Naive thymus-derived CD4-positive, alpha-beta T cell (primary cell): ENCODE measurements around the gene USP5. TPM values are rescaled to one million over a fixed set of nuclear protein-coding genes. Genes with fewer than 3 reads are reported as not detected.
A peak's percentile ranks its signal among the peaks of the same experiment; 100 is the strongest.
"Not testable (repeated sequence)": the region's sequence is repeated elsewhere in the genome, so short reads cannot be mapped to it uniquely, and the experiment has no call there.

Source experiments
- ATAC-seq: fragments of 150-1000 bp; cut with Tn5 transposase; 2 replicates; pipeline ENCODE4 v1.10.0; 2021; ENCODE audit warnings: mild to moderate bottlenecking, moderate library complexity
- CTCF ChIA-PET: fragments of 350-600 bp; sonication (Branson Sonifier 250); formaldehyde crosslinking; loops from one replicate; lab custom pipeline; 2021; ENCODE audit warnings: antibody characterized with exemption; lab: Charles Lee
- POLR2A ChIA-PET: fragments of 350-600 bp; sonication (Branson Sonifier 250); formaldehyde crosslinking; loops from one replicate; lab custom pipeline; 2021; ENCODE audit warnings: antibody characterized with exemption, inconsistent platforms; lab: Charles Lee
- DNase-seq, 9 donors: peaks; one replicate each; pipeline versions ENCODE4 v3.0.0 to v3.0.0-alpha.2; 2020 to 2022; ENCODE audit warnings: mixed read lengths in 1 of 9
- H3K27ac ChIP-seq: one replicate; pipeline ENCODE4 v1.7.0; 2013; ENCODE audit warnings: mild to moderate bottlenecking, low read depth, low read length, moderate library complexity
- H3K27me3 ChIP-seq, 2 donors: one replicate each; pipeline ENCODE4 v1.7.0; 2013; ENCODE audit warnings: low read length in 2 of 2, mild to moderate bottlenecking in 2 of 2, moderate library complexity in 2 of 2; ENCODE audit not compliant: control insufficient read depth in 2 of 2, insufficient read depth in 2 of 2
- H3K36me3 ChIP-seq, 3 experiments: 1 replicate in 2 of 3; 2 replicates in 1 of 3; pipeline ENCODE4 v1.7.0; 2013; ENCODE audit warnings: low read length in 3 of 3, mild to moderate bottlenecking in 3 of 3, moderate library complexity in 1 of 3; ENCODE audit not compliant: insufficient read depth in 3 of 3, control insufficient read depth in 2 of 3
- H3K4me1 ChIP-seq, 2 donors: one replicate each; pipeline ENCODE4 v1.7.0; 2013; ENCODE audit warnings: low read length in 2 of 2, mild to moderate bottlenecking in 2 of 2, moderate library complexity in 1 of 2; ENCODE audit not compliant: control insufficient read depth in 2 of 2, insufficient read depth in 2 of 2
- H3K4me3 ChIP-seq: 2 replicates; pipeline ENCODE4 v1.7.0; 2013; ENCODE audit warnings: mild to moderate bottlenecking, low read length
- H3K9me3 ChIP-seq, 3 experiments: 1 replicate in 2 of 3; 2 replicates in 1 of 3; pipeline ENCODE4 v1.7.0; 2013; ENCODE audit warnings: low read length in 3 of 3; ENCODE audit not compliant: control insufficient read depth in 2 of 3
- H3K27ac Mint-ChIP-seq, 9 donors: one replicate each; pipeline ENCODE4 v1.8.0; 2020 to 2022; ENCODE audit warnings: mixed read lengths in 9 of 9, mild to moderate bottlenecking in 8 of 9, moderate library complexity in 5 of 9, inconsistent platforms in 2 of 9
- H3K27me3 Mint-ChIP-seq, 5 donors: one replicate each; pipeline ENCODE4 v1.8.0; 2021 to 2022; ENCODE audit warnings: mixed read lengths in 5 of 5, mild to moderate bottlenecking in 1 of 5
- H3K36me3 Mint-ChIP-seq, 5 donors: one replicate each; pipeline ENCODE4 v1.8.0; 2020 to 2022; ENCODE audit warnings: mixed read lengths in 5 of 5, mild to moderate bottlenecking in 3 of 5, inconsistent platforms in 1 of 5
- H3K4me1 Mint-ChIP-seq, 7 donors: one replicate each; pipeline ENCODE4 v1.8.0; 2020 to 2022; ENCODE audit warnings: mixed read lengths in 7 of 7, mild to moderate bottlenecking in 3 of 7, inconsistent platforms in 1 of 7
- H3K4me3 Mint-ChIP-seq, 10 donors: one replicate each; pipeline ENCODE4 v1.8.0; 2020 to 2022; ENCODE audit warnings: mild to moderate bottlenecking in 10 of 10, mixed read lengths in 10 of 10, moderate library complexity in 6 of 10, inconsistent platforms in 2 of 10
- H3K9me3 Mint-ChIP-seq, 11 donors: one replicate each; pipeline ENCODE4 v1.8.0; 2020 to 2022; ENCODE audit warnings: mixed read lengths in 11 of 11, mild to moderate bottlenecking in 4 of 11, inconsistent platforms in 1 of 11, moderate library complexity in 1 of 11
- intact Hi-C, 2 donors: fragments of 100-400 bp; cut with micrococcal nuclease; formaldehyde crosslinking; loops; one replicate each; pipeline ENCODE4 v1.15.1; 2023
- polyA plus RNA-seq, 2 donors: library from polyadenylated mRNA; unstranded; fragments of 300-500 nt; fragmentation: Illumina TruSeq; gene quantifications; one replicate each; pipeline ENCODE4 v1.2.3, GENCODE V29; 2021
- total RNA-seq, 6 experiments: library from RNA in 5 of 6; stranded (reverse) in 5 of 6; gene quantifications; 1 replicate in 5 of 6; 2 replicates in 1 of 6; pipeline ENCODE4 v1.2.3 and lab custom pipeline; 2021 to 2026

USP5 gene
- total and polyA plus RNA-seq, 7 experiments from 2014 or later = 51.9 to 134 (median 71.1) TPM

DNA sequence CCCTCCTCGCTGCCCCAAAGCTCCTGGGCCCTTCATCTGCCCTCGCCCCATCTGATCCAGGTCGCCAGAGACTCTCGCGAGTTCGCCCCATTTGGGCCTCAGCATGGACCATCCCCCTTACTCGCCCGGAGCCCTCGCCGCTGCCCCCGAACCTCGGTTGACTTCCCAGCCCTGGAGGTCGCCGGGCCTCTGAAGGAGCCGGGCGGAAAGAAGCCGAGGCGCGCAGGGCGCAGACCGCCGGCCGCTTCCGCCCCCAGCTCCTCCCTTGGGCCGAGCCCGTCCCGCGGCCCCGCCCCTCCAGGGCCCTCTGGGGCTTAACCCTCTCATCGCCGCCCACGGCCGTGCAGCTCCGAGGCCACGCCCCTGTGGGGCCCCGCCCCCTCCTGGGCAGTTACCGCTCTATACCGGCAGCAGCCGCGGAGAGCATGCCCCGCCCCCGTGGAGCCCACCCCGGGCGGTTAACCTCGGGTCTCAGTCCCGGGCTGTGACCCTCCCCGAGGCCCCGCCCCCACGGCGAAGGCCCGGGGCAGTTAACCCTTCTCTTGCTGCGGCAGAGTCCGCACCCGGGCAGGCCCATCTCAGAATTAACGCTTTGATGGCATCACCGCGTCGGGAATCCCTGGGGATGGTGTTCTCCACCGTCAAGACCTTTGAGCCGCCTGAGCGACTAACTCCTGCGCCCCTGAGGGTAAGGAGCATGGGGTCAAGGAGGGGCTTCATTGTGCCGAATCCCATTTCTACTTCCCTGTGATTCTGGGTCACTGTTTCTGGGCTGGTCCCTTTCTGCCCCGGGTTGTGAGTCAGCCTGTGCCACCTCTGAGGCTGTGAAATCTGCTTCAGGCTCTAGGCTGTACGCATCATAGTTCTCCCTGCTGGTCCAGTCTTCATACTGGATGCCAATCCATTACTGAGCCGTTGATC is 21.4 kb downstream of the USP5 start, which contains the start of gene SPSB2:
TSS of gene SPSB2 (minus strand) at position 210 of the 921 bp plus-strand sequence. CDS start 402 bp downstream, outside the sequence.
- peak within 1 kb of the TSS; percentile 98 for H3K4me3 ChIP-seq
- ATAC-seq = peak; percentile 97
- peaks cover 0 to 42% (median 3%) of the 10 kb centered on the region in 5 donors for H3K36me3 Mint-ChIP-seq
- H3K9me3 ChIP-seq = no peaks in the 10 kb centered on the region
- peak; percentile 96 to 100 (median 98) for DNase-seq
- no peaks in the 10 kb centered on the region for H3K27me3 Mint-ChIP-seq
- H3K36me3 ChIP-seq = peaks cover 3 to 27% (median 6%) of the 10 kb centered on the region in 3 experiments
- H3K4me1 ChIP-seq = peaks cover 32 to 34% of the 10 kb centered on the region in 2 donors
- peak within 1 kb of the TSS; percentile 87 to 95 (median 91) for H3K4me3 Mint-ChIP-seq
- CTCF ChIA-PET = interaction anchor here (0.7 to 6.9 kb wide), 31 partner anchors 9 to 240 kb away, joined by 3 to 45 read pairs (median 4); partner anchors contain the start of genes C12orf57, C1RL, CDCA3 and LRRC23
- peaks cover 34 to 58% (median 47%) of the 10 kb centered on the region in 7 donors for H3K4me1 Mint-ChIP-seq
- intact Hi-C loops = loop anchor here (1.0 to 5.0 kb wide), 21 partner anchors 18 to 1824 kb away; partner anchors contain the start of genes EMG1 (in 2 of the 2), ENO2 (in 2 of the 2), LPCAT3 (in 2 of the 2) and LRRC23 (in 2 of the 2)
- no peaks in the 10 kb centered on the region for H3K27me3 ChIP-seq
- H3K9me3 Mint-ChIP-seq = no peaks in the 10 kb centered on the region
- H3K27ac Mint-ChIP-seq = peak within 1 kb of the TSS; percentile 79 to 94 (median 88)
- H3K27ac ChIP-seq = peak within 1 kb of the TSS; percentile 77
- POLR2A ChIA-PET = interaction anchor here (0.7 to 4.6 kb wide), 40 partner anchors 9 to 316 kb away, joined by 3 to 70 read pairs (median 5); partner anchors contain the start of genes C12orf57, CDCA3, ENO2 and LPCAT3

DNA sequence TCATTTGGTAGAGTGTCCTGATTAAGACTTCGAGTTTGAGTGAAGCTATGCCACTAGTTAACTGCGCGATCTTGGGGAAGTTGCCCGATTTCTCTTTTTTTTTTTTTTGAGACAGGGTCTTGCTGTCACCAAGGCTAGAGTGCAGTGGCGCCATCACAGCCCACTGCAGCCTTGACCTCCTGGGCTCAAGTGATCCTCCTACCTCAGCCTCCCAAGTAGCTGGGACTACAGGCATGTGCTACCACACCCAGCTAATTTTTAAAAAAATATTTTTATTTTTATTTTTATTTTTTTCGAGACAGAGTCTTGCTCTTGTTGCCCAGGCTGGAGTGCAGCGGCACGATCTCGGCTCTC is 22.0 kb downstream of the USP5 start:
- intact Hi-C loops = loop anchor here in 1 of 2 donors (5.0 kb wide), 2 partner anchors 382 to 1823 kb away; partner anchors contain the start of genes MRPL51, NCAPD2 and RIMKLB
- DNase-seq = not testable (repeated sequence)

DNA sequence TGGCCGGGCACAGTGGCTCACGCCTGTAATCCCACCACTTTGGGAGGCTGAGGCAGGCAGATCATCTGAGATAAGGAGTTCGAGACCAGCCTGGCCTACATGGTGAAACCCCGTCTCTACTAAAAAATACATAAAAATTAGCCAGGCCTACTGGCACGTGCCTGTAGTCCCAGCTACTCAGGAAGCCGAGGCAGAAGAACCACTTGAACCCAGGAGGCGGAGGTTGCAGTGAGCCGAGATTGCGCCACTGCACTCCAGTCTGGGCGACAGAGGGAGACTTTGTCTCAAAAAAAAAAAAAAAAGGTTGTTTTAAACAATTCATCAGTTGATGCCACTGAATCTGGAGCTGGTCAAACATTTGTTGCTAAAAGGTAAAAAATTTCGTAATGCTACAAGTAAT is 27.9 kb downstream of the USP5 start:
- H3K27ac ChIP-seq, H3K4me3 ChIP-seq, H3K4me1 ChIP-seq, intact Hi-C loops, H3K27me3 ChIP-seq, H3K4me3 Mint-ChIP-seq, H3K4me1 Mint-ChIP-seq, ATAC-seq, DNase-seq, H3K27ac Mint-ChIP-seq, H3K27me3 Mint-ChIP-seq, H3K9me3 Mint-ChIP-seq, H3K9me3 ChIP-seq: not testable (repeated sequence)
- ChIA-PET POLR2A (interaction anchor here (0.7 kb wide), 1 partner anchor 34 kb away, joined by 8 read pairs; no protein-coding TSS in a partner anchor), CTCF (interaction anchor here (0.6 kb wide), 2 partner anchors 225 to 228 kb away, joined by 3 read pairs; no protein-coding TSS in a partner anchor)
- peaks cover 0 to 14% (median 4%) of the 10 kb centered on the region in 5 donors for H3K36me3 Mint-ChIP-seq
- peaks cover 0 to 12% (median 0%) of the 10 kb centered on the region in 3 experiments for H3K36me3 ChIP-seq

More for the DNA sequence above, 22.0 kb downstream of the USP5 start:
- not testable (repeated sequence) for H3K27me3 ChIP-seq, H3K9me3 Mint-ChIP-seq, H3K9me3 ChIP-seq, H3K27me3 Mint-ChIP-seq, ATAC-seq
- Mint-ChIP-seq H3K4me3 (peak overlapping the region; percentile 87 to 95 (median 91)), H3K4me1 (peaks cover 27 to 52% (median 40%) of the 10 kb centered on the region in 7 donors), H3K36me3 (peaks cover 0 to 39% (median 3%) of the 10 kb centered on the region in 5 donors), H3K27ac (peak overlapping the region in 8 of 9 donors; percentile 78 to 92 (median 84))
- ChIA-PET CTCF (interaction anchor here (0.7 to 6.9 kb wide), 8 partner anchors 18 to 234 kb away, joined by 3 to 45 read pairs (median 12); partner anchors contain the start of genes C12orf57, C1RL, CDCA3 and RNU7-1), POLR2A (interaction anchor here (0.6 to 4.6 kb wide), 10 partner anchors 17 to 121 kb away, joined by 3 to 70 read pairs (median 23); partner anchors contain the start of genes C12orf57, CDCA3, ENO2 and LRRC23)
- peak overlapping the region; percentile 98 for H3K4me3 ChIP-seq
- peaks cover 26 to 27% of the 10 kb centered on the region in 2 donors for H3K4me1 ChIP-seq
- peaks cover 3 to 27% (median 6%) of the 10 kb centered on the region in 3 experiments for H3K36me3 ChIP-seq
- H3K27ac ChIP-seq = peak overlapping the region; percentile 77

DNA sequence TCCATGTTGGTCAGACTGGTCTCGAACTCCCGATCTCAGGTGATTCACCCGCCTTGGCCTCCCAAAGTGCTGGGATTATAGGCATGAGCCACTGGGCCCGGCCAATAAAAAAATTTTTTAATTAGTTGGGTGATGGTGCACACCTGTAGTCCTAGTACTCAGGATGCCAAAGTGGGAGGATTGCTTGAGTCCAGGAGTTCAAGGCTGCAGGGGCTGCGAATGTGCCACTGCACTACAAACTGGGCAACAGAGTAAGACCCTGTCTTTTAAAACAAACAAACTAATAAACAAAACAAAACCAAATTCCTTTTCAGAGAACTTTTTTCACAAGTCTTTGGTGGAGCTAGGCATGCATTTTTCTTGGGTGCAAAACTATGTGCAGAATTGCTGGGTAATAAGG is 31.3 kb downstream of the USP5 start:
- H3K4me3 ChIP-seq = no peak overlapping the region
- POLR2A ChIA-PET = no interaction called here
- CTCF ChIA-PET = no interaction called here
- Mint-ChIP-seq H3K27ac (no peak overlapping the region), H3K27me3 (no peaks in the 10 kb centered on the region), H3K36me3 (peaks cover 0 to 8% (median 7%) of the 10 kb centered on the region in 5 donors), H3K4me1 (peaks cover 0 to under 1% (median 0%) of the 10 kb centered on the region in 7 donors), H3K9me3 (no peaks in the 10 kb centered on the region), H3K4me3 (no peak overlapping the region)
- H3K4me1 ChIP-seq = no peaks in the 10 kb centered on the region
- no peaks in the 10 kb centered on the region for H3K27me3 ChIP-seq
- DNase-seq (no peak), ATAC-seq (no peak)
- H3K27ac ChIP-seq = no peak overlapping the region
- H3K36me3 ChIP-seq = peaks cover 0 to 14% (median 0%) of the 10 kb centered on the region in 3 experiments
- no peaks in the 10 kb centered on the region for H3K9me3 ChIP-seq
- intact Hi-C loops = no loop called here

DNA sequence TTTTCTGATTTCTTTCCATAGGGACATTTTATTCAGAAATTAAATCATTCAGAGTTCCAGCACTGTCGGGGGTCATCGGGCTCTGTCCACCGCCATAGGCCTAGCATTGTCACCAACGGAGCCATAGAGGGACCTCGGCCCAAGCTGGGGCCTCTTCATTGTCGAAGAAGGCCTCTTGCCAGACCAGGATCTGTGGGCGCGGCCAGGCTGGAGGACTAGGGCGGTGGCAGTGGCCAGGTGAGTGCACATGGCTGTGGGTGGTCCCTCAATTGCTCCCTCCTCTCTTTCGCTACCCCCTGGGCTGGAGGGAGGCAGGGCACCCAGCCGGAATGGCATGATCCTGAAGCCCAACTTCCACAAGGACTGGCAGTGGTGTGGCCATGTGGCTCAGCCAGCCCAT is 31.7 kb downstream of the USP5 start:
- H3K4me3 Mint-ChIP-seq = no peak overlapping the region

DNA sequence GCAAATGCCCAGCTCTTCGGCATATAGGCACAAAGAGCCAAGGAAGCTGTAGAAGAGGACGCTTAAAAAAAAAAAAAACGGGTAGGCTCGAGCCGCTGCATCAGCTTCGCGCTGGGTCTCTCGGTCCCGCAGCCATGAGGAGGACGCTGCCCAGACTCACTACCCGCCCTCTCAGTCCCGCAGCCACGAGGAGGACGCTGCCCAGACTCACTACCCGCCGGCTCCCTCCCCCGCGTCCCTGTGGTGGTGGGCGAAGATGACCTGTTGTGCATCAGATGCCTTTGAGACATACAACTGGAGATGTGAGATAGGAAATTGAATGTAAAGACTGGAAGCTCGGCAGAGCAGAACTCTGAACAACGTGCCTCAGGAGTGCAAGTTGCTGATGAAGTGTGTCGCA is 32.6 kb downstream of the USP5 start:
- peaks cover 0 to 8% (median 7%) of the 10 kb centered on the region in 5 donors for H3K36me3 Mint-ChIP-seq
- H3K36me3 ChIP-seq = peaks cover 0 to 14% (median 0%) of the 10 kb centered on the region in 3 experiments
- no peaks in the 10 kb centered on the region for H3K27me3 Mint-ChIP-seq
- H3K27ac ChIP-seq = no peak overlapping the region
- no peak overlapping the region for H3K27ac Mint-ChIP-seq
- intact Hi-C loops = no loop called here
- ChIA-PET POLR2A (no interaction called here), CTCF (interaction anchor here (2.2 kb wide), 1 partner anchor 12 kb away, joined by 7 read pairs; the partner anchor contains the start of gene SPSB2)
- H3K4me1 ChIP-seq = no peaks in the 10 kb centered on the region
- no peak overlapping the region for H3K4me3 Mint-ChIP-seq
- DNase-seq = no peak
- no peak for ATAC-seq
- no peaks in the 10 kb centered on the region for H3K9me3 ChIP-seq
- no peaks in the 10 kb centered on the region for H3K27me3 ChIP-seq
- H3K9me3 Mint-ChIP-seq = no peaks in the 10 kb centered on the region
- H3K4me1 Mint-ChIP-seq = peaks cover 0 to 3% (median 0%) of the 10 kb centered on the region in 7 donors
- no peak overlapping the region for H3K4me3 ChIP-seq

More for the DNA sequence above, 31.7 kb downstream of the USP5 start:
- no peaks in the 10 kb centered on the region for H3K9me3 ChIP-seq
- CTCF ChIA-PET = interaction anchor here (2.2 kb wide), 1 partner anchor 11 kb away, joined by 7 read pairs; the partner anchor contains the start of gene SPSB2
- Mint-ChIP-seq H3K27ac (no peak overlapping the region), H3K4me1 (peaks cover 0 to 3% (median 0%) of the 10 kb centered on the region in 7 donors), H3K36me3 (peaks cover 0 to 10% (median 7%) of the 10 kb centered on the region in 5 donors), H3K9me3 (no peaks in the 10 kb centered on the region), H3K27me3 (no peaks in the 10 kb centered on the region)
- POLR2A ChIA-PET = no interaction called here
- ATAC-seq (no peak), DNase-seq (no peak)
- intact Hi-C loops = no loop called here
- H3K27me3 ChIP-seq = no peaks in the 10 kb centered on the region
- no peaks in the 10 kb centered on the region for H3K4me1 ChIP-seq
- H3K36me3 ChIP-seq = peaks cover 0 to 14% (median 0%) of the 10 kb centered on the region in 3 experiments
- no peak overlapping the region for H3K27ac ChIP-seq
- no peak overlapping the region for H3K4me3 ChIP-seq
